Measurements from ENCODE around the gene CDK19.

CDK19 gene

GRCh38 chr6:110833831-110834230 lies 18.6 kb upstream of the CDK19 start:
- Histone ChIP-seq H3K9me3 (ENCODE audit: severe bottlenecking) (no peaks in the 10 kb centered on the region), H3K36me3 (no peaks in the 10 kb centered on the region), H3K27ac (no peak overlapping the region), H3K27me3 (ENCODE audit: insufficient read depth, low read depth, severe bottlenecking) (peaks cover 5% of the 10 kb centered on the region), H3K4me3 (ENCODE audit: low read depth, low read length) (no peak overlapping the region)
- DNase-seq, result no peak
- no peak for TF ChIP-seq CTCF (IDR thresholded peaks at IDR 0.05; ENCODE audit: low read depth, low read length)

- TF ChIP-seq CTCF (IDR thresholded peaks at IDR 0.05; ENCODE audit: low read depth, low read length), result no peak
- no peak for DNase-seq
- Histone ChIP-seq H3K27me3 (ENCODE audit: insufficient read depth, low read depth, severe bottlenecking) (no peaks in the 10 kb centered on the region), H3K36me3 (no peaks in the 10 kb centered on the region), H3K9me3 (ENCODE audit: severe bottlenecking) (no peaks in the 10 kb centered on the region), H3K27ac (no peak overlapping the region), H3K4me3 (ENCODE audit: low read depth, low read length) (no peak overlapping the region)
These were observed 16.1 kb upstream of the CDK19 start for GRCh38 chr6:110831405-110831804.

- Histone ChIP-seq H3K4me3 (ENCODE audit: low read depth, low read length) (no peak overlapping the region), H3K36me3 (no peaks in the 10 kb centered on the region), H3K27me3 (ENCODE audit: insufficient read depth, low read depth, severe bottlenecking) (no peaks in the 10 kb centered on the region), H3K27ac (no peak overlapping the region), H3K9me3 (ENCODE audit: severe bottlenecking) (no peaks in the 10 kb centered on the region)
- no peak for TF ChIP-seq CTCF (IDR thresholded peaks at IDR 0.05; ENCODE audit: low read depth, low read length)
- no peak for DNase-seq
These were observed 13.1 kb upstream of the CDK19 start for GRCh38 chr6:110828396-110828795.

- no peaks in the 10 kb centered on the region for H3K27me3 ChIP-seq (ENCODE audit: insufficient read depth, low read depth, severe bottlenecking)
- H3K27ac ChIP-seq, result no peak overlapping the region
- no peak for TF ChIP-seq CTCF (IDR thresholded peaks at IDR 0.05; ENCODE audit: low read depth, low read length)
- H3K36me3 ChIP-seq, result no peaks in the 10 kb centered on the region
- no peak for DNase-seq
- no peak overlapping the region for H3K4me3 ChIP-seq (ENCODE audit: low read depth, low read length)
- no peaks in the 10 kb centered on the region for H3K9me3 ChIP-seq (ENCODE audit: severe bottlenecking)
These were observed 11.2 kb upstream of the CDK19 start for GRCh38 chr6:110826236-110827129.

GRCh38 chr6:110823146-110823545 lies 7.9 kb upstream of the CDK19 start:
- Histone ChIP-seq H3K27ac (no peak overlapping the region), H3K27me3 (ENCODE audit: insufficient read depth, low read depth, severe bottlenecking) (no peaks in the 10 kb centered on the region), H3K36me3 (no peaks in the 10 kb centered on the region), H3K9me3 (ENCODE audit: severe bottlenecking) (no peaks in the 10 kb centered on the region), H3K4me3 (ENCODE audit: low read depth, low read length) (no peak overlapping the region)
- no peak for TF ChIP-seq CTCF (IDR thresholded peaks at IDR 0.05; ENCODE audit: low read depth, low read length)
- no peak for DNase-seq

- Histone ChIP-seq H3K36me3 (no peaks in the 10 kb centered on the region), H3K27me3 (ENCODE audit: insufficient read depth, low read depth, severe bottlenecking) (no peaks in the 10 kb centered on the region), H3K9me3 (ENCODE audit: severe bottlenecking) (no peaks in the 10 kb centered on the region), H3K27ac (no peak overlapping the region), H3K4me3 (ENCODE audit: low read depth, low read length) (no peak overlapping the region)
- DNase-seq, result no peak
- TF ChIP-seq CTCF (IDR thresholded peaks at IDR 0.05; ENCODE audit: low read depth, low read length), result no peak
These were observed 7.0 kb upstream of the CDK19 start for GRCh38 chr6:110822249-110822648.

Data from WERI-Rb-1 (cell line).